Muscle of arm (tissue), 12 donors: Measurements from ENCODE around the gene GHRH. TPM values are rescaled to one million over a fixed set of nuclear protein-coding genes. Genes with fewer than 3 reads are reported as not detected.

ENCODE experiments used
- DNase-seq: peaks from one replicate; pipeline ENCODE4 v3.0.0-alpha.2; 2013
- polyA plus RNA-seq, 12 donors: library from polyadenylated mRNA; unstranded; fragments of 120-200 nt; gene quantifications; one replicate each; pipeline ENCODE4 v1.2.1, GENCODE V29; 2013; ENCODE audit not compliant: insufficient read length in 12 of 12

Gene GHRH
- polyA plus RNA-seq, 12 donors, result not detected

- DNase-seq, result peak; percentile 53
Observed at GRCh38 chr20:37238935-37239451, 22.6 kb downstream of the GHRH start.

GRCh38 chr20:37238426-37238825 is 23.2 kb downstream of the GHRH start:
- no peak for DNase-seq

GRCh38 chr20:37237656-37238055 is 24.0 kb downstream of the GHRH start:
- no peak for DNase-seq

- no peak for DNase-seq
Observed at GRCh38 chr20:37236462-37236861, 25.2 kb downstream of the GHRH start.

GRCh38 chr20:37235065-37235464 is 26.5 kb downstream of the GHRH start:
- no peak for DNase-seq

- DNase-seq, result no peak
Observed at GRCh38 chr20:37234254-37234581, 27.4 kb downstream of the GHRH start.

- no peak for DNase-seq
Observed at GRCh38 chr20:37233548-37234253, 27.9 kb downstream of the GHRH start.

- DNase-seq, result no peak
Observed at GRCh38 chr20:37231947-37232630, 29.5 kb downstream of the GHRH start.

- DNase-seq, result no peak
Observed at GRCh38 chr20:37230200-37230599, 31.4 kb downstream of the GHRH start.

- DNase-seq, result no peak
Observed at GRCh38 chr20:37229357-37229756, 32.3 kb downstream of the GHRH start.

- DNase-seq, result no peak
Observed at GRCh38 chr20:37228656-37229055, 33.0 kb downstream of the GHRH start.

GRCh38 chr20:37228082-37228481 is 33.5 kb downstream of the GHRH start:
- DNase-seq, result no peak

- peak; percentile 65 for DNase-seq
Observed at GRCh38 chr20:37226889-37227288, 34.7 kb downstream of the GHRH start.

- DNase-seq, result no peak
Observed at GRCh38 chr20:37225146-37225545, 36.5 kb downstream of the GHRH start.

GRCh38 chr20:37223053-37223452 is 38.6 kb downstream of the GHRH start:
- no peak for DNase-seq

- no peak for DNase-seq
Observed at GRCh38 chr20:37222086-37222485, 39.5 kb downstream of the GHRH start.

- no peak for DNase-seq
Observed at GRCh38 chr20:37220731-37221130, 40.9 kb downstream of the GHRH start.

- no peak for DNase-seq
Observed at GRCh38 chr20:37219751-37220668, 41.6 kb downstream of the GHRH start.

GRCh38 chr20:37218976-37219375 is 42.6 kb downstream of the GHRH start:
- DNase-seq, result no peak

GRCh38 chr20:37218441-37218840 is 43.2 kb downstream of the GHRH start:
- DNase-seq, result no peak

- no peak for DNase-seq
Observed at GRCh38 chr20:37209661-37210314, 51.8 kb downstream of the GHRH start.

- DNase-seq, result no peak
Observed at GRCh38 chr20:37209193-37209592, 52.4 kb downstream of the GHRH start.
